HG03439 (cell line): ENCODE measurements around the gene PKDREJ.
"Not testable (repeated sequence)": the region's sequence is repeated elsewhere in the genome, so short reads cannot be mapped to it uniquely, and the experiment has no call there.

Source experiments
- ATAC-seq: cut with Tn5 transposase; IDR thresholded peaks from one replicate; pipeline ENCODE4 v1.9.1; 2021; ENCODE audit warnings: mild to moderate bottlenecking, moderate library complexity; ENCODE audit not compliant: unreplicated experiment

PKDREJ gene, protein sequence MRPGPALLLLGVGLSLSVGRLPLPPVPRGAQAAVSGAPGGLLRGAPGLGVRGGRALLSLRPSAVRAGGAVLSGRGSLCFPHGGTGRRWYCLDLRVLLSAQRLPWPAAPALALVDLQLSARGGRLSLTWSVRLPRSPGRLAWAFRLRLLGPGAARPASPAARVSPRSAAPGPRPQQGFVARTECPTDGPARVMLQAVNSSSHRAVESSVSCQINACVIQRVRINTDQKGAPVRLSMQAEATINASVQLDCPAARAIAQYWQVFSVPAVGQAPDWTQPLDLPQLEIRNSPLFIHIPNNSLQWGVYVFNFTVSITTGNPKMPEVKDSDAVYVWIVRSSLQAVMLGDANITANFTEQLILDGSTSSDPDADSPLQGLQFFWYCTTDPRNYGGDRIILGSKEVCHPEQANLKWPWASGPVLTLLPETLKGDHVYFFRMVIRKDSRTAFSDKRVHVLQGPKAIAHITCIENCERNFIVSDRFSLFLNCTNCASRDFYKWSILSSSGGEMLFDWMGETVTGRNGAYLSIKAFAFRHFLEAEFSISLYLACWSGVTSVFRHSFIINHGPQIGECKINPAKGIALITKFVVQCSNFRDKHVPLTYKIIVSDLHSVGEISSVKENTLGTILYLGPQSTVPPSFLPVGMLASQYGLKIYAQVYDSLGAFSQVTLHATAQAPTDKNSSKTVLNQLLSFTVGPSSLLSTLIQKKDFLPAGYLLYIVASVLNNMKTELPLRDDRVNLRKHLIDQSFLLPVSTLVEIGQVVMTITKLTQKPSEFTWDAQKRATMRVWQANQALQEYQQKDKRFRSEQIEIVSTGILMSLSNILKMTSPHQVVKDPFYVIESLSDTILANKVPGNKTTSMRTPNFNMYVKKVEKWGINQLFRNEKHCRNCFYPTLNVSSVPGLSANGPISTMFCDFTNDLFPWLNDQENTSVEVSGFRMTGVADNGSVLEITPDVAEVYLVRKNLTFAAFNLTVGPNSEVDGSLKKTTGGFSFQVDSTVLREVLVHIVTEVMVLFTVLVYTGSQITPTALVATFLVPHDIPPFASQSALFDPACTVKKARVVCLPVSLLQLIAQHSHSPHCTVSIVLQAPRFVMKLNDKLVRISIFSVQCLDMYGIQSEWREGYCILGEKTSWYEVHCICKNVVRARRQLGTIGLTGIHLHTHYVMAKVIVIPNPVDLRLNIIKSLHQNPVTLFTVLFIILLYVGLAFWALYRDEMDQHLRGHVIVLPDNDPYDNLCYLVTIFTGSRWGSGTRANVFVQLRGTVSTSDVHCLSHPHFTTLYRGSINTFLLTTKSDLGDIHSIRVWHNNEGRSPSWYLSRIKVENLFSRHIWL (N-terminal part only)

DNA sequence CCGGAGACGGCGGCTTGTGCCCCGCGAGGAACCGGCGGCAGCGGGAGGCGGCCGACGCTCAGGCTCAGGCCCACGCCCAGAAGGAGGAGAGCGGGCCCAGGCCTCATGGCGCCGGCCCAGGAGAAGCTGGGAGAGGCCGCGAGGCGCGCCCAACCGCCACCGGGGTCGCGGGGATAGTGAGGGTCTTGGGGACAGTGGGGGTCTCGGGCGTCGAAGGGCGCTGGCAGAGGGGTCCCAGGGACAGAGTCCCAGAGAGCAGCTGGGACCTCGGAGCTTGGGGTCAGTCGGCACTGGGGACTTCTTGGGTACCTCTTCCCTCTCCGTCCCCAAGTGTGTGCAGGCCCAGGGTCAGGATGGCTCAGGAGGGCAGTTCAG is at the start of gene PKDREJ:
Gene PKDREJ (minus strand): TSS at position 128 of the 375 bp plus-strand sequence. CDS start 21 bp downstream, at position 107.
- no peak for ATAC-seq

DNA sequence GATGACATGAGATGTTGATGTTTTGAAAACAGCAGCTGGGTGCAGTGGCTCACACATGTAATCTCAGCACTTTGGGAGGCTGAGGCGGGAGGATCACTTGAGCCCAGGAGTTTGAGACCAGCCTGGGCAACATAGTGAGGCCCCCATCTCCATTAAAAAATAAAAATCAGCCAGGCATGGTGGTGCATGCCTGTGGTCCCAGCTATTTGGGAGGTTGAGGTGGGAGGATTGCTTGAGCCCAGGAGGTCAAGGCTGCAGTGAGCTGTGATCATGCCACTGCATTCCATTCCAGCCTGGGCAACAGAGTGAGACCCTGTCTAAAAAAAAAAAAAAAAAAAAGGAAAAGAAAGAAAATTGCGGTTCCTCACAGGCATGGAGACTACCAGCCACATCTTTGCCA is 49.7 kb upstream of the PKDREJ start:
- ATAC-seq: not testable (repeated sequence)

DNA sequence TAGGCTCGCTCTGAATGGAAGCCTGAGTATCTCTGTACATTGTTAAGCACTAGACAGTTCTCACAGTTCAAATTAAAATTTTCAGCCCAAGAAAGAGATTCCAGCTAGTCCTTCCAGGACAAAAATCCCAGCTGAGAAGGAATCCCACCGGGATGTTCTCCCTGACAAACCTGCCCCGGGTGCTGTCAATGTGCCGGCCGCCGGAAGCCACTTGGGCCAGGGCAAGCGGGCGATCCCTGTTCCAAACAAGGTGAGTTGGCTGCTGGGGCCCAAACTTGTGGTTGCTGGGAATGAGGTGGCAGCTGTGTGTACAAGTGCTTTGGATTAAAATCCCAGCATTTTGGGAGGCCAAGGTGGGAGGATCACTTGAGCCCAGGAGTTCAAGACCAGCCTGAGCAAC is 48.9 kb upstream of the PKDREJ start:
- no peak for ATAC-seq

DNA sequence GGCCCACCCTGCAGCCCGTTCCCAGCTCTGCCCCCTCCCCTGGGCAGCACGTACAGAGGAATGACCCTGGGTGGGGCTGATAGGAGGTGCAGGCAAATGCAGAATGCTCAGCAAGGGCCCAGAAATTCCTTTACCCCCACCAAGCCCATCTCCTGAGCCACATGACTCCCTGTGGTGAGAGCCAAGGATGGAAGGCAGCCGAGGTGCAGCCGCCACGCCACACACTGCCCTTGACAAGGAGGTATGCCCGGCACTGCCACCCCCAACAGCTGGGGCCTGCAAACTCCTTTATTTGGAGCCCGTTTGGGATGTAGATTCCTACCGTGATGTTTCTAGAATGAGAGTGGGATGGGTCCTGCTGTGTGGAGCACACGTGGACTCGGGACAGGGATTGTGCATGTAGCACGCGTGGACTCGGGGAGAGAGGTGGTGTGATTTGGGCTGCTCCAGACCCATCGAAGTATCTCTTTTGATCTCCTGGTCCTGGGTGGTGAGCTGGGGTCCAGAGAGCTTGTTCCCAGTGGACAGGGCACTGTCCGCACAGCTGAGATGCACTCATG is 46.5 kb upstream of the PKDREJ start:
- ATAC-seq: no peak

DNA sequence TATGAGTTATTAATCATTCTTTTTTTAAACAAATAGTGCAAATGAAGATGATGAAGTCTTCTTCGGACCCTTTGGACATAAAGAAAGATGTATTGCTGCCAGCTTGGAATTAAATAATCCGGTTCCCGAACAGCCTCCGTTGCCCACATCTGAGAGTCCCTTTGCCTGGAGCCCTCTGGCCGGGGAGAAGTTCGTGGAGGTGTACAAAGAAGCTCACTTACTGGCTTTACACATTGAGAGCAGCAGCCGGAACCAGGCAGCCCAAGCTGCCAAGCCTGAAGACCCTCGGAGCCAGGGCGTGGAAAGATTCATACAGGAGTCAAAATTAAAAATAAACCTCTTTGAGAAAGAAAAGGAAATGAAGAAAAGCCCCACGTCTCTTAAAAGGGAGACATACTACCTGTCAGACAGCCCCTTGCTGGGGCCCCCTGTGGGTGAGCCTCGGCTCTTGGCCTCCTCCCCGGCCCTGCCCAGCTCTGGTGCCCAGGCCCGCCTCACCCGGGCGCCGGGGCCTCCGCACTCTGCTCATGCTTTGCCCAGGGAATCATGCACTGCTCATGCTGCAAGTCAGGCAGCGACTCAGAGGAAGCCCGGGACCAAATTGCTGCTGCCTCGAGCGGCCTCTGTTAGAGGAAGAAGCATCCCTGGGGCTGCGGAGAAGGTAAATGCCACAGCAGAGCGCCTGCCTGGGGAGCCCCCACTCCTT is 45.3 kb upstream of the PKDREJ start:
- no peak for ATAC-seq

DNA sequence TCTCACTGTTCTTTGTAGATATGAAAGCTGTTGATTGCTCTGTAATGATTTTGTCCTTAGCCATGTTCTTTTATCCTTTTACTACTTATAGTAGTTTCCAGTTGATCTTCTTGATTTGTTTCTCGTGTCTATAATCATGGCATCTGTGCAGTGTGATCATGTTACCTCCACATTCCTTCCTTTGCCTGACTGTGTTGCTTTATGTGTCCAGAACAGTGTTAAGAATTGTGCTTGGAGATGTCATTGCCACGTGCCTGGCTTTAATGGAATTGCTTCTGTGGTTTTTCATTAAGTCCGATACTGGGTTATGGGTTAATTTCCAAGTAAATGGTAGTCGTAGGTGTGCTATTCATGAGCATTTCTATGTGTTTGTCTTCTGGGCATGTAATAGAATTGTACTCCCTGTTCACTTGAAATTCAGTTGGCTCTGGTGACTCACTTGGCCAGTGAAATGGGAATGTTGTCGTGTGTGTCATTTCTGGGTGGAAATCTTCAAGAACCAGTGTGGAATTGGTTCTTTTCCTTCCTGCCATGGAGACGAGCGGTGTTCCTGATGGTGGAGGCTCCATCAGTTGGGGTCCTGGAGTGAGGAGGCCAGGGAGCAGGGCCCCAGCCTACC is 40.3 kb upstream of the PKDREJ start:
- no peak for ATAC-seq

DNA sequence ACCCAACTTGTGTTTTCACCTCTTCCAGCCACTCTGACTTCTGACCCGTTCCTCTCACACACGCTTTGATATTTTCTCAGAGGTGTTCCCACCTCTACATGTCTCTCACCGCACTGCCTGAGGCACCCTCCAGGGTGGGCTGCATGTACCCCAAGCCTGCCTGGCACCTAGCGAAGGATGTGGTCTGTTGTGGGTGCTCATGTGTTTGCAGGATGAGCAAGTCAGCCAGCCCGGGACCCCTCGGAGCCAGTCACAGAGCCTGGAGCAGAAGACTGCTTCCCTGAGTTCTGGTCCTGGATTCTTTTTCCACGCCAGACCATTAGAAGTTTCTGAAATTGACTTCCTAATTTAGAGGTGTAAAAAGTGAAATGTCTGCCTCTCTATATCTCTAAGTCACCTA is 37.3 kb upstream of the PKDREJ start:
- no peak for ATAC-seq

DNA sequence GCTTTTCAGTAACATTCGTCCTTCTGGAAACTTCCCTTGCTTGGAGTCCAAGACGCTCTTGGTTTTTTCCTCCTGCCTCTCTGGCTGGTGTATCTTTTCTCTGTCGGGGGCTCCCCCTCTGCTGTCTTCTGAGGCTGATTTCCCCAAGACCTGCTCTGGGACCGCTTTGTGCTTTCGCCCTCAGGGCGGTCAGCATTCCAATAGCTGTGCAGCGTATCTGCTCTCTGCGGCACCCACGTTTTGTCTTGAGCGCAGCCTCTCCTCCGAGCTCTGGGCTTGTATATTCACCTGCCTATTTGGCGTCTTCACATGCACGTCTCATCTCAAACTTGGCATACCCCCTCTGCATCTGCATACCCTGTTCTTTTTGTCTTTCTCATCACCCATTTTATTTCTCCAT is 36.0 kb upstream of the PKDREJ start:
- no peak for ATAC-seq

DNA sequence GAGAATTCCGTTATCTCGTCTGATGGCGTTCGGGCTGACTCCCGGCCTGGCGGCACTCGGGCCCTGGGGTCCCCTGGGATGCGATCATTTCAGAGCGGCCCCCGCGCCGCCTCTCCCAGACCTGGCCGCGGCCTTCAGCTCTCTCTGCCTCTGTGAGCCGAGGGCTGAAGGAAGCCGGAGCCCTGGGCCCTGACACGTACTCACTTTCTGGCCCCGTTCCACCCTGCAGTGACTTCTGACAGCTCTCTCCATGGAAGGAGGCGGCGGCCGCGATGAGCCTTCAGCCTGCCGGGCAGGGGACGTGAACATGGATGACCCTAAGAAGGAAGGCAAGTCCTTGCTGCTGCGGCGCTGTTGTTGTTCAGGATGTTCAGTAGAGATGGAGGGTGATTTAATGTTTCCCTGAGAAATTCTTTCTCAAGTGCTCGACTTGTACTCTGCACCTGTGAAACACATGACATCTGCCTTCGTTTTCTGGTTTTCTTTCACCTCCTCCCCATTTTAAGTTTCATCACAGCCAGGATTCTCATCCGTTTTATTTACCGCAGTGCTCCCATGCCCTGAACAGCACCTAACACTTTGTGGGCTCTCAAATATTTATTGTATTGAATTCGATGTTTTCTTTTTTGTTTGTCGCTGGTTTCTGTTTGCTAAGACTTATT is 34.1 kb upstream of the PKDREJ start:
- ATAC-seq: no peak

DNA sequence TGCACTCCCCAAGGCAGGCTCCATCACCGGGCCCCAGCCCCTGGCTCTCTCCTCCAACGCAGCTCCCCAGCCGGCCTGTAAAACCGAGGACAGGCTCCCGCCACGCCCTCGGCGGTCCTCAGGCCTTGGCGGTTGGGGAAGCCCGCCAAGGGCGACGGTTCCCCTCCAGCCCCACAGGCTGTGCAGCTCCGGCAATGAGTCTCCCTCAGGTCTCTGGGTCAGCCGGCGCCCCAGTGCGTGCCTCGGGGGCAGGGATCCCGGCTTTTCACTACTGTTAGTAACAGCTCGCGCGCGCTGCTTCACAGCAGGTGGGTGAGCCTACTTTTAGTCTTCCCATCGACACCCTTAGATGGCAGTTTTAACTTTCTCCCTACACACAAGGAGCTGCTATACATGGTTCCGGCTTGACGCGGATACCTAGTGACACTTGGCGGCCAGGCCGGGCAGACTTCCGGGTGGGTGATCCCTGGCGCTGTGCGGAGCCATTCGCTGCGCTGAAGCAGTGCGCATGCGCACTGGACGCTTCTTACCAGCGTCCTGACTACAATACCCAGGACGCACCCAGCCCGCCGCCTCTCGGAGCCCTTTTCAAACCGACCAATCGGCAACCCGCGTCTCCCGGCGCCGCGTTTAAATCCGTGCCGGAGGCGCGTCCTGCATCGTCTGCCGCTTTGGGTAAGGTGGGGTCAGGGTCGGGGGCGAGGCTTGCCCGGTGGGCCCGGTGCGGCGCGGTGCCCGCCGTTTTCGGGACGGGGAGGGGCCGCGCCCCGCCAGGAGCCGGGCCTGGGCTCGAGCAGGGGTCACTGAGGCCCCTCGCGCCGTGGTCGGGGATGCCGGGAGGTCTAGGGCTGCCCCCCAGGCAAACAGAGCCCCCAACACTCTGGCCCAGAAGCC is 33.4 kb upstream of the PKDREJ start, which contains the start of gene GTSE1:
Gene GTSE1 (plus strand): TSS at position 614 of the 894 bp plus-strand sequence. CDS start 531 bp downstream, outside the sequence.
- ATAC-seq: peak; percentile 94

DNA sequence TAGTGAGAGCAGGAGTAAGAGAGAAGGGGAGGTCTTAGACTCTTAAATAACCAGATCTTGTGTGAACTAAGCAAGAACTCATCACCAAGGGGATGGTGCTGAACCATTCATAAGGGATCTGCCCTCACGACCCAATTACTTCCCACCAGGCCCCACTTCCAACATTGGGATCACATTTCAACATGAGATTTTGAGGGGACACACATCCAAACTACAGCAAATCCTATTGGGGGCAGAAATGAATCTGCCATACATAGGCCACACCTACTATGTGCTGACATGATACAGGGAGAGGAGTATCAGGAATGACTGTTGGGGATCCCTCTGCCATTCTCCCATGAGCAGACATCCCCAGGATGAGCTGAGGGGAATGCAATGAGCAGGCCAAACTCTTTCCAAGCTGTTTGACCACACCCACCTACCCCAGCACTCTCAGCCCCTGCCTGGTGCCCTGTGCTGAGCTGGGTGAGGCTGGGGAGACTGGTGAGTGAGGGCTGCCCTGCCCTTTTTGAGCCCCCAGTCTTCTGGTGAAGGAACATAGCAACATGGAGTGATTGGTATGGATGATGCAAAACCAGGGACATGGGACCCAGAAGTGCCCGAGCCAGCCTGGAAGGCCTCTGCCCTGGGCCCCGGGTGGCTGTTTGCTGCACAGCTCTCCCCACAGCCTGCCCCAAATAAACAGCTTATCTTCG is 32.3 kb upstream of the PKDREJ start:
- no peak for ATAC-seq

DNA sequence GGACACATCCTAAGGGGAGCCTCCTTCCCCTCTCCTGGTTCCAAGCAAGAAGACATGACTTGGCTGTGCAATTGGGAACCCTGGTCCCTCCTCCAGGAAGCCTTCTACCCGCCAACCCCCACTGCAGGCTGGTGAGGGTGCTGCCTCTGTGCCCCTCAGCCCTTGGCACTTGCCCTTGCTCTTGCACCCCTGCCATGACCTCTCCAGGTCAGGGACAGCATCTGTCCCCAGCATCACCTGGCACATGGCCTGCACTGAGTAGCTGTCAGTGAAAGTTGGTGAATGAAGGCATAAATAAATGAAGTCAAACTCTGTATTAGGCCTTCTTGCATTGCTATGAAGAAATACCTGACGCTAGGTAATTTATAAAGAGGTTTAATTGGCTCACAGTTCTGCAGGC is 31.6 kb upstream of the PKDREJ start:
- ATAC-seq: no peak

DNA sequence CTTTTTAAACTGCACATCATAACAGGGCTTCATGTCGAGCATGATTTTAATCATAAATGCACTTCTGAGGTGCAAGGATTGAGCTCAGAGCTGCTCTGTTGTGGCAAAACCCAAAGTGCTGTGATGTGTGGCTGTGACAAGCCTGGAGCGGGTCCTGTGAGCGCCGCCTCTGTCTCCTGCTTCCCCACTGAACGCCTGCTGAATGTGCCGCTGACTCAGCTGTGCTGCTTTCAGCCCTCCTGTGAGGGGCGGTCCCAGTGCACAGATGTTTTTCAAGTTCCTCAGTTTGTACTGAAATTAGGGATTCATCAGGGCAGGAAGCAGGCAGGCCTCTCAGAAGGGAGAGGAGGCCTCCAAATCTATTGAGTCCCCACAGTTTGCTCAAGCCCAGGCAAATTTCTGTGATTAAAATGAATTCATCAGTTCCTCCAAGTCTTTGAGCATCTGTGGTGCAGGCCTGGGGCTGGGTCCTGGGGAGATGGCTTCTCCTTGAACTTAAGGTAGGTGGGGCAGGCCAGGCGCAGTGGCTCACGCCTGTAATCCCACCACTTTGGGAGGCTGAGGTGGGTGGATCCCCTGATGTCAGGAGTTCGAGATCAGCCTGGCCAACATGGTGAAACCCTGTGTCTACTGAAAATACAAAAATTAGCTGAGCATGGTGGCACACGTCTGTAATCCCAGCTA is 30.6 kb upstream of the PKDREJ start:
- no peak for ATAC-seq

DNA sequence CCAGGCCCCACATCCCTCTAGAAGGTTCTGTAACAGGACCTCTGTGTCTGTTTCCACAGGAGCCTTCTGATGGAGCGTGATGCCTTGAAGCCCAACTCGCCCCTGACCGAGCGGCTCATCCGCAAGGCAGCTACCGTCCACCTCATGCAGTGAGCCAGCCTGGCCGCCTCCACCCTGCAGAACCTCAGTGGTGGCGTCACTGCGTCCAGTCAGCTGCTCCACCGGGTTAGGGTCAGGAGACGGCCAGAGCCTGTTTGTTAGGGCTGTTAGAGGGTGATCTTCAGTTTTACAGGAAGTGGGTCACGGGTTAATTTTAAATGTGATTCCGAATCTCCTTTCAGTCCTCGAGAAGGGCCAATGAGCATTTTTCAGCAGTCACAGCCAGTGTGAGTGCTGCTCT is 29.6 kb upstream of the PKDREJ start:
- ATAC-seq: no peak

DNA sequence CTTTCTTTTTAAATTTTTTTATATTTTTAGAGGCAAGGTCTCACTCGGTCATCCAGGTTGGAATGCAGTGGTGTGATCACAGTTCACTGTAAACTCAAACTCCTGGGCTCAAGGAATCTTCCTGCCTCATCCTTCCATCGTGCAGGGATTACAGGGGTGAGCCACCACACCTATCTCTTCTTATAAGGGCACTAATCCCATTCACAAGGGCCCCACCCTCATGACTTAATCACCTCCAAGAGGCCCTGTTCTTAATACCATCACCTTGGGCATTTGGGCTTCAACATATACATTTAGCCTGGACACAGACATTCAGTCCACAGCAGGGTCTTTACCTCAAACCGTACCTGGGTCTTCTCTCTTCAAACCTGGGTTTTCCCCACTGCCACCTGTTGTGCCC is 29.0 kb upstream of the PKDREJ start:
- no peak for ATAC-seq

DNA sequence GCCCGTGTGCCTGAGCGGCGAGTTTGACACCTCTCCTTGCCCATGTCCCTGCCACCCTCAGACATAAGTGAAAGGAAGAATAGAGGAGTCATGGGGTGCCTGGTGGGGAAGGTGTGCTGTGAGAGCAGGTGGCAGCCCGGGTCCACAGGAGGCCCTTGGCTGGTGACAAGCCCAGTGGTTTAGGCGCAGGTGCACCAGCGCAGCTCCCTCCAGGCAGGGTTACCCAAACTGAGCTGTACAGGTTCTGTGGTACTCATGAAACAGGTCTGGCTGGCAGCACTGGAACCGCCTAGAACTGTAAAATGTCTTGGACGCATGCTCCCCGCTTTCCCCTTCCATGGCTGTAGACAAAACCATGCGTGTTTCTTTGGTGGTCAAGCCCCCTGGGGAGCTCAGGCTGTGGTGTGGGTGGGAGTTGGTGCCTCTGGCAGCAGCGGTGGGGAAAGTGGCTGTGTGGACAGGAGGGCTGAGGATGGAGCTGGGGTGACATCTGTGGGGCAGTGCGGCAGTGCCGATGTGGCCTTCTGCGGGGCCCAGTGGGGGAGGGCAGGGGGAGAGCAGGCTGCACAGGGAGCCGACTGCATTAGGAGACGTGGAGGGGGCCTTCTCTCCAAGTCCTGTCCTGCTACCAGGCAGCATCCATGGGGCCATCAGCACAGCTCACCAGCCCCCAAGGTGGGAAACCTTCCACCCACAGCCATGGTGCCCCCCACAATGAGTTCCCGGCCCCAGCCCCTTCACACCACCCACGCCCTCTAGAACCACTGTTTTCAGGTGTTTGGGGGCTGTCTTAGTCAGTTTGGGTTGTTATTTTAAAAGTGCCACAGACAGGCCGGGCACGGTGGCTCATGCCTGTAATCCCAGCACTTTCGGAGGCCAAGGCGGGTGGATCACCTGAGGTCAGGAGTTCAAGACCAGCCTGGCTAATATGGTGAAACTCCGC is 28.0 kb upstream of the PKDREJ start:
- no peak for ATAC-seq
